Kasumi-1 (cell line): ENCODE results near the gene GPATCH4.
"Not testable (repeated sequence)": the region's sequence is repeated elsewhere in the genome, so short reads cannot be mapped to it uniquely, and the experiment has no call there.

ENCODE experiments used
- DNase-seq, 2 experiments: peaks; one replicate each; lab custom pipeline; 2025; lab: John Stamatoyannopoulos, UW

Gene GPATCH4

GRCh38 chr1:156626079-156626438 lies 24.8 kb upstream of the GPATCH4 start:
- no peak for DNase-seq

GRCh38 chr1:156625436-156626078 lies 24.3 kb upstream of the GPATCH4 start:
- peak; percentile 36 to 39 for DNase-seq

- no peak for DNase-seq
These were observed 23.6 kb upstream of the GPATCH4 start for GRCh38 chr1:156624814-156625435.

- DNase-seq = peak; percentile 45 to 49
These were observed 22.9 kb upstream of the GPATCH4 start for GRCh38 chr1:156623946-156624813.

GRCh38 chr1:156622581-156623297 lies 21.5 kb upstream of the GPATCH4 start:
- DNase-seq = no peak

- no peak for DNase-seq
These were observed 18.3 kb upstream of the GPATCH4 start for GRCh38 chr1:156619582-156619955.

- DNase-seq = peak; percentile 45 to 55
These were observed 17.7 kb upstream of the GPATCH4 start, which contains the start of gene HAPLN2 for GRCh38 chr1:156618853-156619581. Gene HAPLN2, plus strand, starts transcription at chr1:156619415. Its CDS starts 4,076 bp downstream, at chr1:156623491.

- no peak for DNase-seq
These were observed 15.2 kb upstream of the GPATCH4 start for GRCh38 chr1:156616463-156616862.

GRCh38 chr1:156615946-156616345 lies 14.7 kb upstream of the GPATCH4 start:
- no peak for DNase-seq

GRCh38 chr1:156612666-156613065 lies 11.4 kb upstream of the GPATCH4 start:
- no peak for DNase-seq

- not testable (repeated sequence) for DNase-seq
These were observed 8.8 kb upstream of the GPATCH4 start for GRCh38 chr1:156610072-156610471.

- DNase-seq = peak; percentile 41 to 58
These were observed 7.7 kb upstream of the GPATCH4 start for GRCh38 chr1:156608981-156609380.

- peak; percentile 94 to 95 for DNase-seq
These were observed 6.9 kb upstream of the GPATCH4 start for GRCh38 chr1:156608036-156608674.

GRCh38 chr1:156607344-156607743 lies 6.1 kb upstream of the GPATCH4 start:
- not testable (repeated sequence) for DNase-seq

GRCh38 chr1:156602557-156602993 lies 1.3 kb upstream of the GPATCH4 start:
- DNase-seq = peak; percentile 37 to 56

GRCh38 chr1:156601892-156602291 lies 613 bp upstream of the GPATCH4 start:
- no peak for DNase-seq

- DNase-seq = no peak
These were observed 552 bp downstream of the GPATCH4 start for GRCh38 chr1:156600733-156601121.

- DNase-seq = peak; percentile 76 to 89
These were observed 1.5 kb downstream of the GPATCH4 start for GRCh38 chr1:156599811-156600210.

- no peak for DNase-seq
These were observed 2.4 kb downstream of the GPATCH4 start for GRCh38 chr1:156598731-156599432.

GRCh38 chr1:156598125-156598524 lies 3.2 kb downstream of the GPATCH4 start:
- DNase-seq = no peak
